Measurements from ENCODE around the gene LPCAT2.

GRCh38 chr16:55496509-55497145, 12.2 kb upstream of the LPCAT2 start:
- TF ChIP-seq CTCF (conservative IDR thresholded peaks at IDR 0.05 in 1 of 2, IDR thresholded peaks at IDR 0.05 in 1 of 2; ENCODE audit: low read depth in 1 of 2, low read length in 2 of 2) = no peak
- no peak for TF ChIP-seq EZH2 (IDR thresholded peaks at IDR 0.05; ENCODE audit: low read length, missing control alignments)

All from fibroblast of lung (primary cell).